Transverse colon (tissue), 4 donors: ENCODE measurements around the gene MYCT1.

Experiments
- EP300 ChIP-seq: sonication (generic); formaldehyde crosslinking; IDR thresholded peaks from one replicate; pipeline ENCODE4 v1.6.1; 2017; ENCODE audit warnings: antibody characterized with exemption, low read depth
- POLR2A ChIP-seq: fragments of 450-650 bp; IDR thresholded peaks from one replicate; pipeline ENCODE4 v1.6.1; 2016; ENCODE audit warnings: antibody characterized with exemption, mild to moderate bottlenecking, moderate library complexity
- POLR2AphosphoS5 ChIP-seq, 3 donors: sonication (generic); formaldehyde crosslinking; IDR thresholded peaks; one replicate each; pipeline ENCODE4 v1.6.1; 2016; ENCODE audit warnings: antibody characterized with exemption in 3 of 3
- TF ChIP-seq, protein P1 (sequence below), 5 experiments: fragments of 200-600 bp in 3 of 5; fragments of 450-650 bp in 2 of 5; sonication (generic) in 3 of 5; IDR thresholded peaks; 1 replicate in 2 of 5; 2 replicates in 3 of 5; pipeline ENCODE4 v1.5.1; 2016 to 2017; ENCODE audit warnings: antibody characterized with exemption in 5 of 5, inconsistent platforms in 3 of 5, mild to moderate bottlenecking in 2 of 5, moderate library complexity in 1 of 5

DNA sequence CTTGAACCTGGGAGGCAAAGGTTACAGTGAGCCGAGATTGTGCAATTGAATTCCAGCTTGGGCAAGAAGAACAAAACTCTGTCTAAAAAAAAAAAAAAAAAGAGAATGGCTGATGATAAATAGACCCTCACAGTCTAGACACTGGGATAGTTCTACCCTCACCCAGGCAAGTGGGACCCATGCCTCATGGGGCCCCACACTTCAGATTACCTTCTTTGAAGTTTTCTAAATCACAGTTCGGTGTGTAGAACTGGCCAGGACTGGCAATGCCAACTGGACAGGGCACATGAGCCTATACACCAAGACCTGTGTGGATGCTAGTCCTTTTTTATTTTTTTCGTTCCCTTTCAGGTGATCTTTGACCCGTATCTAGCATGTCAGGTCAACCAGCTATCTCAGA is 28.6 kb downstream of the MYCT1 start:
- no peak for TF ChIP-seq POLR2A
- TF ChIP-seq, protein P1, sequence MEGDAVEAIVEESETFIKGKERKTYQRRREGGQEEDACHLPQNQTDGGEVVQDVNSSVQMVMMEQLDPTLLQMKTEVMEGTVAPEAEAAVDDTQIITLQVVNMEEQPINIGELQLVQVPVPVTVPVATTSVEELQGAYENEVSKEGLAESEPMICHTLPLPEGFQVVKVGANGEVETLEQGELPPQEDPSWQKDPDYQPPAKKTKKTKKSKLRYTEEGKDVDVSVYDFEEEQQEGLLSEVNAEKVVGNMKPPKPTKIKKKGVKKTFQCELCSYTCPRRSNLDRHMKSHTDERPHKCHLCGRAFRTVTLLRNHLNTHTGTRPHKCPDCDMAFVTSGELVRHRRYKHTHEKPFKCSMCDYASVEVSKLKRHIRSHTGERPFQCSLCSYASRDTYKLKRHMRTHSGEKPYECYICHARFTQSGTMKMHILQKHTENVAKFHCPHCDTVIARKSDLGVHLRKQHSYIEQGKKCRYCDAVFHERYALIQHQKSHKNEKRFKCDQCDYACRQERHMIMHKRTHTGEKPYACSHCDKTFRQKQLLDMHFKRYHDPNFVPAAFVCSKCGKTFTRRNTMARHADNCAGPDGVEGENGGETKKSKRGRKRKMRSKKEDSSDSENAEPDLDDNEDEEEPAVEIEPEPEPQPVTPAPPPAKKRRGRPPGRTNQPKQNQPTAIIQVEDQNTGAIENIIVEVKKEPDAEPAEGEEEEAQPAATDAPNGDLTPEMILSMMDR (IDR thresholded peaks at IDR 0.05), result no peak
- TF ChIP-seq POLR2AphosphoS5 (IDR thresholded peaks at IDR 0.05), result no peak
- TF ChIP-seq EP300, result no peak
